Activated effector memory CD4-positive, alpha-beta T cell treated with anti-CD3 and anti-CD28 coated beads, Interleukin-2, amount 50 U/mL, for 16 hours (primary cell): Measurements from ENCODE around the gene GAL3ST3.
"Not testable (repeated sequence)": the region's sequence is repeated elsewhere in the genome, so short reads cannot be mapped to it uniquely, and the experiment has no call there.

ENCODE experiments used
- DNase-seq: peaks from one replicate; pipeline ENCODE4 v3.0.0-alpha.2; 2020

Gene GAL3ST3

DNA sequence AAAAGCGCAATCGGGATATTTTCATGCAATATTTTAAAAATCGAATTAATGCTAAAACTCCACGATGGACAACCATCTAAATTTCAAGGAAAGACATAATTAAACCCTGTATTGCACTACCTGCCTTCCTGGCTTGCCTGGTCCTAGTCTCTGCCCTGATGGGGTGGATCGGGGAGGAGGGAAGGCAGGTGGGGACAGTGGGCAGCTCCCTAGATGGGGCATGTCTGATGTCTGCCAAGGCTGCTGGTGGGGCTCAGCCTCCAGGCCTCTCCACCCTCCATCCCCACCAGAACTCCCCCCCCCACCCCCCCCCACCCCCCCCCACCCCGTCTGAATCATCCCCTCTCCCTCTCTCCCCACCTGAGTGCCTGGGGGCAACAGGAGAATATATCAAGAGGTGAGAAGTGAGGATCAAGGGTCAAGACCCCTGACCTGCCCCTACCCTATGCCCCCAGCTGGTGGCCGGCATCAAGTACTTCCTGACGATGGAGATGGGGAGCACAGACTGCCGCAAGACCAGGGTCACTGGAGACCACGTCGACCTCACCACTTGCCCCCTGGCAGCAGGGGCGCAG is 36.5 kb downstream of the GAL3ST3 start:
- no peak for DNase-seq

DNA sequence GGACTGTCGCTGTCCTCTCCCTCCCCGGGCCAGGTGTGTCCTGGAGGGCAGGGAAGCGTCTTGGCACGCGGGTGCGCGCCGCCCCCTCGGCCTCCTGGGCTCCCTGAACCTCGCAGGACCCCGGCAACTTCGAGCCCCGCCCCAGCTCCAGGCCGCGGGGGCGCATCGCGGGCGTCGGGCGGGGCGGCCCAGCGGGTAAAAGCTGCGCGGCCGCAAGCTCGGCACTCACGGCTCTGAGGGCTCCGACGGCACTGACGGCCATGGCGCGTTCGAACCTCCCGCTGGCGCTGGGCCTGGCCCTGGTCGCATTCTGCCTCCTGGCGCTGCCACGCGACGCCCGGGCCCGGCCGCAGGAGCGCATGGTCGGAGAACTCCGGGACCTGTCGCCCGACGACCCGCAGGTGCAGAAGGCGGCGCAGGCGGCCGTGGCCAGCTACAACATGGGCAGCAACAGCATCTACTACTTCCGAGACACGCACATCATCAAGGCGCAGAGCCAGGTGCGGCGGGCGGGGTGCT is 37.1 kb downstream of the GAL3ST3 start, which contains the start of gene CST6:
Gene CST6, plus strand, starts transcription at position 224 of the 519 bp plus-strand sequence. Its CDS starts 37 bp downstream, at position 261.
- no peak for DNase-seq

DNA sequence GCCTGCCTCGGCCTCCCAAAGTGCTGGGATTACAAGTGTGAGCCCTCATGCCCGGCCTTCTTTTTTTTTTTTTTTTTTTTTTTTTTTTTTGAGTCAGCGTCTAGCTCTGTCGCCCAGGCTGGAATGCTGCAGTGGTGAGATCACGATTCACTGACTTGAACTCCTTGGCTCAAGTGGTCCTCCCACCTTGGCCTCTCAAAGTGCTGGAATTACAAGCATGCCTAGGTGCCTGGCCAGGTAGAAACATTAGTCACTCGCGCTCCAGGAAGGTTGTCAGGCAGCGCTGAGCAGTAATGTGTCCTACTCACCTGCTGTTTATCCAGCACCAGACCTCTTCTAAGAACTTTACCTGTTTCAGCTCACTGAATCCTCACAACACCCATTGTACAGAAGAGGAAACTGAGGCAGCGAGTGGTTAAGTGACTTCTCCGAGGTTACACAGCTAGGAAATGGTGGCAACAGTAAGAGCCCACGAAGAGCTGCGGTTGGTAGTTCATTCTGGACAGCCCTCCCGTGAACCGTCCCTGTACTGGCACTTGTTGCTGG is 37.6 kb downstream of the GAL3ST3 start:
- DNase-seq, result no peak

DNA sequence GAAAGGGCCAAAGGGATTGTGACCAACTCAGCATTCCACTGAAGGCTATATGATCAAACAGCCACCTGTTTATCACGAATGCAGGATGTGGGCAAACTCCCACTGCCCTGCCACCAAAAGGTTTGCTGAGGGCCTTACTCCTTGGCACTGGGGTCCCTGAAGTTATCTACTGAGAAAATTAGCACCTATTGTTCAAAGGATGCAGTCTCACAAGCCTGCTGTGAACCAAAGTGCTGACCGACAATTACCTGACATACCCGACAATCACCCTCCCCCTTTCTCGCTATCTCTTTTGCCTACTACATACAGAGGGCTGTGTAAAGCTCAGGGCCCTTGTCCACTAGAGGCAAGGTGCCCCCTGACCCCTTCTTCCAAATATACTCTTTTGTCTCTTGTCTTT is 38.9 kb downstream of the GAL3ST3 start:
- DNase-seq, result not testable (repeated sequence)

DNA sequence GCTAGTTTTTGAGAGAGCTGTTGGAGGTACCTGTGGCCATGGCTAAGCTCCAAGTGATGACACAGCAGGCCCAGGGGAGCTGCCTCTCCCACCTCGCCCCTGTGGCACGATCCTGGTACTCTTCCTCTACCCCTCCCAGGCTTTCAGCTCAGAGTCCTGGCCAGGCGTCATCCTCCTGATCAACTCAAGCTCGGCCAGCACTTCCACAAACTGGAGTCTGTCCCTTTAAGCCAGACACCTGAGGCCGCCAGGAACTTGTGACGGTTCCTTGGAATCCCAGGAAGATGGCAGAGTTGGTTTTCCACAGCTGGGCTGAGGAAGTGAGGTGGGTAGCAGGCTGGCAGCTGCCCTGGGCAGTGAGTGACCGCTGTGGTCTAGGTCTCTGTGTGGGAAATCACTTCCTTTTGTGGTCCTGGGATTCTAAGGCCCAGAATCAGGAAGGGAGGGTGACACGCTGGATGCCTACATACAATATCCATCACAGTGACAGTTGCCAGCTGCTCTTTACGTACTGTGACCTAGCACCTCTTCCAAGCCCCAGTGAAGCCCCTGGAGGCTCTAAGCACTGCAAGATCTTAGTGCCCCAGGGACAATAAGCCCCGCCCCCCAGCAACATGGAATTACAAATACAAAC is 40.4 kb downstream of the GAL3ST3 start:
- DNase-seq, result no peak

DNA sequence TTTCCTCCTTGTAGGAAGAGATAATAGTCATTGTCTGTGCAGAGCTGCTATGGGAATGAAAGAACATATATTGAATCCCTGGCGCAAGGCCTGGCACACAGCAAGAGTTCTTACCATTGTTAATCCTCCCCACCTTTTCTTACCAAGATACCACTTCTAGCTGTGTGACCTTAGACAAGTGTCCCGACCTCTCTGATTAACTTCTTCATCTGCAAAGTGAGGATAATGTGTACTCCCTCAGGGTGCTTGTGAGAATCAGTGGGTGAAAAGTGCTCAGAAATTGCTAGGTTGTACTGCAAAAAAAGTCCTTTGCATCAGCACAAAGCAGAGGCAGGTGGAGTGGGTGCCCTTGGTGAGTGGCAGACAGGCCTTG is 40.9 kb downstream of the GAL3ST3 start:
- DNase-seq, result no peak

DNA sequence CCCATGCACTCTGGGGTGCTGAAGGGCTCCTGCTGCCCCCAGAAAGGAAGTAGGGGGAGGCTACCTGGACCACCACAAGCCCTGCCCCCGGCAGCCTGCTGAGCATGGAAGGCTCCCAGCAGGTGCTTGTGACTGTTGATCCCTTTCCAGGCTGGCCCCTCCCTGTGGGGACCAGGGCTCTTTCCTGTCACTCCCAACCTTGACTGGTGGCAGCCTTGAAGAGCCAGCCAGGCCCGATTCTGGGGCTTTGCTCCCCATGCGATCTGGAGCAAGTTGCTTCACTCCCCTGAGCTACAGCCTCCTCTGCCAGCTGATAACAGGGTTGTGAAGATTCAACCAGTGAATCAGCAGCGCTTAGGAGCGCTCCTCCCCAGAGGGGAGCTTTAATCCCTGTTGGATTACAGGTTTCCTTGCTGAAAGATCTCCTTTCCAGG is 41.7 kb downstream of the GAL3ST3 start:
- no peak for DNase-seq

DNA sequence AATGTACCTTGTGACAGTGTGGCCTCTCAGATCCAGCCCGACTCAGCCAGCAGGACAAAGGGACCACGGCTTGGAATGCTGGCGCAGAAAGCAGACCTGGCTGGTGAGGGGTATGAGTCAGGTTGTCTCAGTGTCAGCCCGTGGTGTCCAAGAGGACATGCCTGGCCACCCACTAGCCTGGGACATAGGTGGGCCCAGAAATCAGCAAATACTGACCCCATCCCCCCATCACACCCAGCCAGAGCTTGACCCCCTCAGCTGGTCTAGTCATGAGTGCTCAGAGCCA is 42.1 kb downstream of the GAL3ST3 start:
- DNase-seq, result no peak

DNA sequence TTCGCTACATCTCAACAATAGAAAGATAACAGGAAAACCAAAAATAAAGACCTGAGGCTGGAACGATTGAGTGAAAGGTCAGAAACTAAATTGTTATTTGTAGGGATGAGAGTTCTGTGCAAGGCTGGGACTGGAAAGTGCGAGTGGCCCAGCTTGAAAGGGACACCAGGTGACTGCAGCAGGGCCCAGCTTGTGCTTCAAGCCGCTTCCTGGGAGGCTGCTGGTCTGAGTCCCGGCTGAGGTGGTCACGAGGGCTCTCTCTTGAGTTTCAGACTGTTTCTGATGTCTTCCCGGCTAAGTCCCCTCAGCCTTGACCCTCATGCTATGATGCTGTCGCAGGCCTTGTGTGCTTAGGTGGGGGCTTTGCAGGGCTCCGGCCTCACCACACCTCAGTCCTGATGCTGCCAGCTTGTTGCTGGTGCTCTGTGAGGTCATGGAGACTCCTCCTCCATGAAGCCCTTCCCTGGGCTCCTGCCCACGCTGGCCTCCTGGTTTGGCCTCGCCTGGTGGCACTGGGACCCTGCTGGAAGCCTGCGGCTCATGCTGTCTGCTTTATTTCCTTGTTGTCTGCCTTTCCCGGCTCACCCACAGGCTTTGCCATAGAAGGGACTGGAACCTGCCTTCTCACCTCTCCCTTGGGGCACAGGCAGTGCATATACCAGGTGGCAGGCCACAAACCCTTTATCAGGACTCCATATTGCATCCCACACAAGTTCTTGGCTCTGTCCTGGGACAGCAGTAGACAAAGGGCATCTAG is 42.6 kb downstream of the GAL3ST3 start:
- no peak for DNase-seq

DNA sequence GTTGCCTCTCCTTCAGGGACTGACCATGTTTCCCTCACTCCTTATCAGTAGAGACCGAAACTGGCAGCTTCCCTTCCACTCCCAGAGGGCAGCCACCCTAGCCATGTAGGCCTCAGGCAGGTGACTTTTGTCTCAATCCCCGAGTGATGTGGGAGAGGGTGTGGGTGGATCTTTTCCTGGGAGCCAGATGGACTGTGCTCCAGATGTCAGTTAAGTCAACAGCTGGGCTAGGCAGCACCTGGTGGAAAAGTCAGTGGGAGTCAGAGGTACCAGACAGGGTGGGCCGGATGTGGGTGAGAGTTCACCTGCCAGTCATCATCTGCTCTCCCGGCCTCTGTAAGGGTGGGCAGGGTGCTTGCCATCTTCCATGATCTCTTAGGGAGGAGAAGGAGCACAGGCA is 44.8 kb downstream of the GAL3ST3 start:
- no peak for DNase-seq

DNA sequence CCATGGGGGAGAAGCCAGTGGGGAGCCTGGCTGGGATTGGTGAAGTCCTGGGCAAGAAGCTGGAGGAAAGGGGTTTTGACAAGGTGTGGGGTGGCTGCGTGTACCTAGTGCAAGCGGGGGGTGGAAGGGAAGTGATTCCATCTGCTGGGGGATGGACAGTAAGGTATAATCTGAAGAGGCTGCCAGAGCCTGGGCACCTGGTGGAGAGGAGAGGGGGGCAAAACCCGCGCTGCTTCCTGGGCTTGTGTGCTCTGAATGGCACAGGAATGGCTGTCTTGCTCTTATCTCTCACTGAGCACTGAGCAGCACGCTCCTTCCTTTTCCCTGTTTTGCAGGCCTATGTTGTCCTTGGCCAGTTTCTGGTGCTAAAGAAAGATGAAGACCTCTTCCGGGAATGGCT is 45.7 kb downstream of the GAL3ST3 start:
- DNase-seq, result no peak

DNA sequence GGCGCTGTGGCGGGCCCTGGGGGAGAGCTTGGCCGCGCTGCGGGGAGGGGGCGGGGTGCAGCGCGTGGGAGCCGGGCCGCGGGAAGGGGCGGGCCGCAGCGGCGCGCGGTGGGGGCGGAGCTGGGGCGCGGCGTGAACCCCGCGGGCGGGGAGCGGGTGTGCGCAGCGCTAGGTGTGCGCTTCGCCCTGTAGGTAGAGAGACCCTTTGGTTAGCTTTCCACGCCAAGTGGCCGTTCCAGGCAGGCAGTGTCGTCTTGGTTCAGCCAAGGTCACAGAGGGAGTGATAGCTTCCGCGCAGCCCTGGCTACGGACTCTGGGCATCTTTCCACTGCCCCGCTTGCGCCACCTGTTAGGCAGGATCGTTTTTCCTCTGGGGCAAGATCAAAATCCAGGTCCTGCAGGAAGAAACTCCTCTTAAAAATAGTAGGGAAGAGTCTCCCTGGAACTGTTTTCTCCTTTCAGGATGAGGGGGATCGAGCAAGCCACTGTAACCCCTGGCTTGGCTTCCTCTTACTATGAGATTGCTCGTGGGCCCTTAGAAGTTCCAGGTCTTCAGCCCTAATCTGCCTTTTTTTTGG is 46.2 kb downstream of the GAL3ST3 start:
- no peak for DNase-seq

DNA sequence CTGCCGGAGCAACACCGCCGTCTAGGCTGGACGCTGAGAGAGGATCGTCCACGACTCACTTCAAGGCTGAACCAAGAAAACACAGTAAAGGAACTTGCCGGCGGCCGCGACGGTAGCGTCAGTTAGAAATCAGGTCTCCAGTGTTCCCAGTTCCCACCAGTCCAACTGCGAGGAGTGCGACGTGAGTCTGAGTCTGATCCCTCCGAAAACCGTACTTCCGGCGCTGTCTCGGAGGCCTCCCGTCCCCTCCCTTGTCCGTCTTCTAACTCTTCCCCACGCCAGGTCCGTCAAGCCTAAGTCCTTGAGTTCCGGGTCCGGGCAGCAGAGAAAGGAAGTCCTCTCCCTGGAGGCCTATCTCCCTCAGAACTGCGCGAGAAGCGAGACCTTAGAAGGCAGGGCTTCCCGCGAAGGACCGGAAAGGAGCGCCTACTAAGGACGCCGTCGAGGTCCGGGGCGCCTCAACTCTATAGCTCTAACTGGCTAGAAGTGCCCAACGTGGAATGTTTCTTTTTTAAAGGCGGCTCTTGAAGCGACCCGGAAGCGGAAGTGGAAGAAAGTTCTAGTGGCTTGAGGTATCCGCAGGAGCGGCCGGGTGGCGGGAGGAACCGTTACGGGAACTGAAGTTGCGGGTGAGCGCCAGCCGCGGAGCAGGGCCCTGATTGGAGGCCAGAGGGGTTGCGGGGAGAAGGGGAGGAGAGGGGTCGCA is 46.9 kb downstream of the GAL3ST3 start, which contains the start of the genes BANF1 and EIF1AD:
Gene BANF1, plus strand, starts transcription at position 562 of the 706 bp plus-strand sequence. CDS start 748 bp downstream, outside the sequence.
Gene EIF1AD, minus strand, starts transcription at position 216 of the 706 bp plus-strand sequence. CDS start 1,768 bp downstream, outside the sequence.
- peak; percentile 96 for DNase-seq

DNA sequence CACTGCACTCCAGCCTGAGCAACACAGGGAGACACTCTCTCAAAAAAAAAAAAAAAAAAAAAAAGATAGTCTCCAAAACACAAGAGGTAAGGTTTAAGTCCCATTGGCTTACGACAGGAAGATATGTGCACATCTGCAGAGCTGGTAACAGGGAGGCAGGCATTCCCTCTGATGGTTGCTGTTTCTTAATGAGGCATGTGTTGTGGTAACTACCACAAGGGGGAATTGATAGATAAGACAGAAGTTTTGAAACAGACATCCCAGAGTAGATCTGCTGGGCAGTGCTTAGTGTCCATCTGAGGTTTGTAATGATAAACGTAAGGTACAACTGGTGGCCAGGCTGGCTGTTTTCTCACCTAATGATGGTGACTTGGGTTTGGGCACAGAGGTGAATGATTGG is 51.7 kb downstream of the GAL3ST3 start:
- no peak for DNase-seq

DNA sequence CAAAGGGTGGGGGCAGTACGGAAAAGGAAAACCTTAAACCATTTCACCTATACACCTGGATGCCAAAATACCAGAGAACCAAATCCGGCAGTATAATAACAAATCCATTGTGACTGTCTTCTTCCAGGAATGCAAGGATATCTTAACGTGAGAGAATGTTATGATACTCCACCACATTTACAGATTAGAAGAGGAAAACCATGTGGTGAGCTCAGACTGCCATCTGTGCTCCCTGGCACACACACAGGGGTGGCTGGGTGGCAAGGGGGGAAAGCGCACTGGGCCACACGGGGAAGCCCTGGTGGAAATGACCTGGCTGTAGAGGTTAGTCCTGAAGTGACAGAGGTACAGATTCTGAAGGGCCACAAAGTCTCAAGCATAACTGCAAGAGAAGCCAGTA is 56.9 kb downstream of the GAL3ST3 start:
- DNase-seq, result no peak
